Panc1 (cell line): Measurements from ENCODE around the gene CFAP57. TPM values are rescaled to one million over a fixed set of nuclear protein-coding genes. Genes with fewer than 3 reads are reported as not detected.

Source experiments
- ATAC-seq: fragments of 200-7000 bp; cut with Tn5 transposase; 2 replicates; pipeline ENCODE4 v1.9.1; 2020; ENCODE audit warnings: mild to moderate bottlenecking, moderate library complexity
- BruUV-seq: library from RNA; stranded (reverse); fragments of 400-500 nt; replicated peaks from 2 replicates; lab custom pipeline; 2021; lab: Mats Ljungman, UMichigan
- CTCF ChIA-PET: fragments of 300-600 bp; sonication (Branson Sonifier 250); formaldehyde crosslinking; loops from one replicate; lab custom pipeline; 2022; ENCODE audit warnings: antibody characterized with exemption; lab: Charles Lee
- POLR2A ChIA-PET: fragments of 300-600 bp; sonication (Branson Sonifier 250); formaldehyde crosslinking; loops from one replicate; lab custom pipeline; 2022; ENCODE audit warnings: antibody characterized with exemption; lab: Charles Lee
- DNase-seq: peaks from one replicate; pipeline ENCODE4 v3.0.0-alpha.2; 2010; ENCODE audit warnings: low read depth, low spot score
- H3K27ac ChIP-seq: 2 replicates; pipeline ENCODE4 v1.5.1; 2011; ENCODE audit warnings: mild to moderate bottlenecking, low read length, inconsistent platforms
- H3K27me3 ChIP-seq: fragments of 200-500 bp; sonication (Bioruptor generic); 2 replicates; pipeline ENCODE4 v1.6.0; 2014; ENCODE audit warnings: low read length, inconsistent platforms; ENCODE audit not compliant: control insufficient read depth, insufficient read depth
- H3K36me3 ChIP-seq: fragments of 200-500 bp; sonication (Bioruptor generic); 2 replicates; pipeline ENCODE4 v1.5.1; 2014; ENCODE audit warnings: inconsistent platforms, mild to moderate bottlenecking, low read length, moderate library complexity; ENCODE audit not compliant: control insufficient read depth, insufficient read depth
- H3K4me1 ChIP-seq: 2 replicates; pipeline ENCODE4 v1.5.1; 2011; ENCODE audit warnings: inconsistent platforms, mild to moderate bottlenecking, low read length, moderate library complexity; ENCODE audit not compliant: control insufficient read depth, insufficient read depth
- H3K4me3 ChIP-seq, 2 experiments: 2 replicates each; pipeline ENCODE4 v1.5.1; 2011 to 2012; ENCODE audit warnings: low read depth in 2 of 2, low read length in 2 of 2, mild to moderate bottlenecking in 2 of 2, inconsistent platforms in 1 of 2, moderate library complexity in 1 of 2
- H3K9me3 ChIP-seq: fragments of 200-500 bp; sonication (Bioruptor generic); 2 replicates; pipeline ENCODE4 v1.5.1; 2014; ENCODE audit warnings: low read depth, mild to moderate bottlenecking, inconsistent platforms, low read length, moderate library complexity; ENCODE audit not compliant: control insufficient read depth, insufficient read depth
- CTCF ChIP-seq: fragments of 450-650 bp; IDR thresholded peaks from 2 replicates; pipeline ENCODE4 v1.5.1; 2017; ENCODE audit warnings: mild to moderate bottlenecking
- POLR2AphosphoS5 ChIP-seq: IDR thresholded peaks from 2 replicates; pipeline ENCODE4 v1.6.1; 2012; ENCODE audit warnings: mild to moderate bottlenecking, low read depth, low read length, moderate library complexity
- REST ChIP-seq, 2 experiments: IDR thresholded peaks; 2 replicates each; pipeline ENCODE4 v1.6.1; 2011 to 2012; ENCODE audit warnings: low read depth in 2 of 2, control low read depth in 1 of 2, low read length in 1 of 2, mild to moderate bottlenecking in 1 of 2, moderate library complexity in 1 of 2; ENCODE audit not compliant: insufficient read depth in 1 of 2
- SIN3A ChIP-seq: IDR thresholded peaks from 2 replicates; pipeline ENCODE4 v1.6.1; 2012; ENCODE audit warnings: low read depth, mild to moderate bottlenecking, low read length, moderate library complexity, borderline replicate concordance; ENCODE audit not compliant: insufficient read depth
- TCF7L2 ChIP-seq: IDR thresholded peaks from 2 replicates; pipeline ENCODE4 v1.6.1; 2011; ENCODE audit warnings: mild to moderate bottlenecking, low read depth, low read length, inconsistent platforms
- in situ Hi-C: cut with HindIII; loops from 2 replicates; pipeline ENCODE4 v1.10.0; 2016; ENCODE audit warnings: low sequenced_read_pairs, low pct_unique_long_range_greater_than_20kb
- intact Hi-C: fragments of 100-400 bp; cut with micrococcal nuclease; formaldehyde crosslinking; loops from one replicate; pipeline ENCODE4 v1.10.0; 2022; ENCODE audit not compliant: unreplicated experiment
- total RNA-seq: library from RNA; stranded (reverse); gene quantifications from one replicate; pipeline ENCODE4 v1.2.1, GENCODE V29; 2021; ENCODE audit not compliant: unreplicated experiment

Gene CFAP57
- total RNA-seq, 1 experiment from 2014 or later = 0.69 TPM

- CTCF ChIA-PET = no interaction called here
- no peak overlapping the region for H3K27ac ChIP-seq
- intact Hi-C loops = no loop called here
- H3K36me3 ChIP-seq = no peaks in the 10 kb centered on the region
- H3K4me1 ChIP-seq = no peaks in the 10 kb centered on the region
- ATAC-seq (no peak), DNase-seq (no peak)
- in situ Hi-C loops = no loop called here
- TF ChIP-seq CTCF = no peak
- no peak for TF ChIP-seq TCF7L2
- TF ChIP-seq SIN3A = no peak
- no peaks in the 10 kb centered on the region for H3K27me3 ChIP-seq
- no TSS peak for BruUV-seq
- no peak overlapping the region for H3K4me3 ChIP-seq
- POLR2A ChIA-PET = no interaction called here
- no peaks in the 10 kb centered on the region for H3K9me3 ChIP-seq
Observed at GRCh38 chr1:43298055-43298454, 125.9 kb downstream of the CFAP57 start.

GRCh38 chr1:43299101-43299500, 127.0 kb downstream of the CFAP57 start:
- intact Hi-C loops (no loop called here), in situ Hi-C loops (no loop called here)
- H3K4me1 ChIP-seq = no peaks in the 10 kb centered on the region
- POLR2A ChIA-PET = no interaction called here
- H3K9me3 ChIP-seq = no peaks in the 10 kb centered on the region
- ATAC-seq = no peak
- DNase-seq = no peak
- TF ChIP-seq SIN3A = no peak
- no peak for TF ChIP-seq TCF7L2
- CTCF ChIA-PET = no interaction called here
- no peaks in the 10 kb centered on the region for H3K27me3 ChIP-seq
- no peak overlapping the region for H3K4me3 ChIP-seq
- no peaks in the 10 kb centered on the region for H3K36me3 ChIP-seq
- no TSS peak for BruUV-seq
- no peak overlapping the region for H3K27ac ChIP-seq

- Histone ChIP-seq H3K27ac (no peak within 1 kb of the TSS), H3K9me3 (no peaks in the 10 kb centered on the region), H3K4me3 (no peak within 1 kb of the TSS), H3K27me3 (no peaks in the 10 kb centered on the region), H3K4me1 (no peaks in the 10 kb centered on the region), H3K36me3 (no peaks in the 10 kb centered on the region)
- DNase-seq (no peak), ATAC-seq (no peak)
- no TSS peak for BruUV-seq
- in situ Hi-C loops = no loop called here
- intact Hi-C loops = no loop called here
- ChIA-PET CTCF (no interaction called here), POLR2A (no interaction called here)
- no peak for TF ChIP-seq SIN3A
- no peak for TF ChIP-seq CTCF
- no peak for TF ChIP-seq REST (IDR thresholded peaks at IDR 0.05; ENCODE audit: insufficient read depth in 1 of 2, low read depth in 2 of 2, low read length in 1 of 2)
- TF ChIP-seq POLR2AphosphoS5 = no peak
- TF ChIP-seq TCF7L2 = no peak
Observed at GRCh38 chr1:43300378-43301094, 128.4 kb downstream of the CFAP57 start, which contains the start of gene TIE1. TIE1 (plus strand) TSS chr1:43300982; CDS start chr1:43301072, 90 bp downstream.
